Left lung (tissue), 10 donors: ENCODE results near the gene AMELX. TPM values are rescaled to one million over a fixed set of nuclear protein-coding genes. Genes with fewer than 3 reads are reported as not detected.

ENCODE experiments used
- ATAC-seq: fragments of 200-7000 bp; cut with Tn5 transposase; one replicate; pipeline ENCODE4 v1.9.1; 2020; ENCODE audit warnings: moderate library complexity
- DNase-seq, 4 donors: peaks; one replicate each; pipeline ENCODE4 v3.0.0-alpha.2; 2013 to 2020
- H3K27ac ChIP-seq, 2 donors: fragments of 200-600 bp; sonication (generic) in 1 of 2; one replicate each; pipeline versions ENCODE4 v1.5.0 to v1.8.0; 2020 to 2021
- H3K27me3 ChIP-seq, 2 donors: fragments of 200-600 bp; sonication (generic) in 1 of 2; one replicate each; pipeline versions ENCODE4 v1.5.0 to v1.8.0; 2020 to 2021
- H3K36me3 ChIP-seq, 2 donors: fragments of 200-600 bp; sonication (generic) in 1 of 2; one replicate each; pipeline versions ENCODE4 v1.5.0 to v1.8.0; 2020 to 2021
- H3K4me1 ChIP-seq, 2 donors: fragments of 200-600 bp; one replicate each; pipeline ENCODE4 v1.8.0; 2021
- H3K4me3 ChIP-seq, 2 donors: fragments of 200-600 bp; sonication (generic) in 1 of 2; one replicate each; pipeline versions ENCODE4 v1.5.0 to v1.8.0; 2020 to 2021; ENCODE audit warnings: mild to moderate bottlenecking in 1 of 2
- H3K9me3 ChIP-seq, 2 donors: fragments of 200-600 bp; sonication (generic) in 1 of 2; one replicate each; pipeline versions ENCODE4 v1.5.0 to v1.8.0; 2020 to 2021
- CTCF ChIP-seq, 2 donors: fragments of 200-600 bp; sonication (generic) in 1 of 2; IDR thresholded peaks; one replicate each; pipeline versions ENCODE4 v1.5.0 to v1.8.0; 2021; ENCODE audit warnings: antibody characterized with exemption in 2 of 2
- intact Hi-C, 2 donors: fragments of 100-400 bp; cut with DNase I; formaldehyde crosslinking; loops; one replicate each; pipeline versions ENCODE4 v1.11.2 to v1.14.2; 2022
- polyA plus RNA-seq, 6 donors: library from polyadenylated mRNA; unstranded; fragments of 120-200 nt; gene quantifications; one replicate each; pipeline ENCODE4 v1.2.1, GENCODE V29; 2013; ENCODE audit not compliant: insufficient read length in 6 of 6
- total RNA-seq, 2 donors: library from RNA; stranded (reverse); fragmentation: NEBNext Ultra II Directional; extraction: Animal tissue kit (Norgen Biotek cat#: 25700); gene quantifications; one replicate each; pipeline ENCODE4 v1.2.1, GENCODE V29; 2021
- donor health status: DM: no; HTN: yes; CAD: no.
- donor health status: DM: no; HTN: no; CAD: no.

Gene AMELX
- total and polyA plus RNA-seq, 8 donors: 0.20 to 0.25 (median 0.22) TPM; not detected in 4

- Histone ChIP-seq H3K36me3 (no peaks in the 10 kb centered on the region), H3K9me3 (no peaks in the 10 kb centered on the region), H3K27ac (peak overlapping the region in 1 of 2 donors; percentile 80), H3K27me3 (no peaks in the 10 kb centered on the region), H3K4me1 (no peaks in the 10 kb centered on the region), H3K4me3 (no peak overlapping the region)
- intact Hi-C loops: no loop called here
- TF ChIP-seq CTCF (IDR thresholded peaks at IDR 0.05): no peak
- no peak for DNase-seq
- no peak for ATAC-seq
Measured at GRCh38 chrX:11342673-11343072, 49.5 kb downstream of the AMELX start.

GRCh38 chrX:11346121-11346682 lies 53.0 kb downstream of the AMELX start:
- TF ChIP-seq CTCF (IDR thresholded peaks at IDR 0.05): no peak
- DNase-seq: no peak
- H3K27ac ChIP-seq: no peak overlapping the region
- ATAC-seq: no peak
- H3K9me3 ChIP-seq: no peaks in the 10 kb centered on the region
- no peaks in the 10 kb centered on the region for H3K36me3 ChIP-seq
- H3K4me3 ChIP-seq: no peak overlapping the region
- no peaks in the 10 kb centered on the region for H3K27me3 ChIP-seq
- intact Hi-C loops: no loop called here
- no peaks in the 10 kb centered on the region for H3K4me1 ChIP-seq

- Histone ChIP-seq H3K9me3 (no peaks in the 10 kb centered on the region), H3K27me3 (no peaks in the 10 kb centered on the region), H3K27ac (no peak overlapping the region), H3K36me3 (no peaks in the 10 kb centered on the region), H3K4me3 (no peak overlapping the region), H3K4me1 (no peaks in the 10 kb centered on the region)
- TF ChIP-seq CTCF (IDR thresholded peaks at IDR 0.05): no peak
- ATAC-seq (no peak), DNase-seq (no peak)
- intact Hi-C loops: no loop called here
Measured at GRCh38 chrX:11347300-11347699, 54.1 kb downstream of the AMELX start.

GRCh38 chrX:11349020-11349419 lies 55.8 kb downstream of the AMELX start:
- no peak for DNase-seq
- H3K27ac ChIP-seq: no peak overlapping the region
- no peak for ATAC-seq

More at GRCh38 chrX:11349020-11349419, 55.8 kb downstream of the AMELX start:
- H3K27me3 ChIP-seq: no peaks in the 10 kb centered on the region
- no peak for TF ChIP-seq CTCF (IDR thresholded peaks at IDR 0.05)
- H3K36me3 ChIP-seq: no peaks in the 10 kb centered on the region
- no peaks in the 10 kb centered on the region for H3K4me1 ChIP-seq
- H3K9me3 ChIP-seq: no peaks in the 10 kb centered on the region
- intact Hi-C loops: no loop called here
- H3K4me3 ChIP-seq: no peak overlapping the region
